Lower leg skin (tissue), 3 donors: ENCODE data around the gene HOXA9.

Source experiments
- CTCF ChIP-seq, 3 donors: fragments of 450-650 bp; IDR thresholded peaks; one replicate each; pipeline ENCODE4 v1.5.1; 2016; ENCODE audit warnings: antibody characterized with exemption in 3 of 3, mild to moderate bottlenecking in 3 of 3, moderate library complexity in 2 of 3
- POLR2A ChIP-seq, 2 donors: fragments of 450-650 bp; IDR thresholded peaks; one replicate each; pipeline ENCODE4 v1.6.1; 2016 to 2017; ENCODE audit warnings: antibody characterized with exemption in 2 of 2, mild to moderate bottlenecking in 1 of 2, moderate library complexity in 1 of 2

GRCh38 chr7:27170426-27171324 is 5.3 kb upstream of the HOXA9 start:
- TF ChIP-seq CTCF (IDR thresholded peaks at IDR 0.05) (no peak), POLR2A (IDR thresholded peaks at IDR 0.05) (no peak)
